Erythroblast (primary cell): Measurements from ENCODE around the gene IQSEC2.

Experiments
- GATA1 ChIP-seq: IDR thresholded peaks from 2 replicates; pipeline ENCODE4 v1.6.1; 2011; ENCODE audit warnings: low read depth, mild to moderate bottlenecking, control low read depth, low read length, moderate library complexity
- POLR2A ChIP-seq: IDR thresholded peaks from 2 replicates; pipeline ENCODE4 v1.6.1; 2011; ENCODE audit warnings: mild to moderate bottlenecking, low read length

DNA sequence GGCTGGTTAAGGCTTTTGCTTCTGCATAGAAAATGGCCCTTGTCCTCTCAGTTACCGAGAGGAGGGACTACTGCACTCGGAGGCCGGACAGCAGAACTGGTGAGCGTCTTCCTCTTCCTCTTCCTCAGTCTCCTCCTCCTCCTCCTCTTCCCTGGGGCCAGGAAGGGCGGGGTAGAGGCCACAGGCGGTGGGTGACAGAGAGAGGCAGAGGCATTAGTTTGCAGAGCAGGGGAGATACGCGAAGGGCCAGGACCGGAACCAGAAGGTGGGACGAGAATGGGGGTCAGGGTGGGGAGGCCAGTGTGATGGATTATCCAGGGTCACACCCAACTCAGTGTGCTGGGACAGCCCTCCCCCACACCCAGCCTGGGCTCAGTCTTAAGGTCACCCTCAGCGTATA, 14.5 kb downstream of the IQSEC2 start:
- no peak for TF ChIP-seq POLR2A
- no peak for TF ChIP-seq GATA1
